Thyroid gland (tissue), 4 donors: Measurements from ENCODE around the gene BPIFB4. TPM values are rescaled to one million over a fixed set of nuclear protein-coding genes. Genes with fewer than 3 reads are reported as not detected.

ENCODE experiments used
- DNase-seq, 2 donors: peaks; one replicate each; pipeline ENCODE4 v3.0.0-alpha.2; 2019
- H3K27ac ChIP-seq, 3 donors: fragments of 200-600 bp; sonication (generic); 1 replicate in 2 of 3; 2 replicates in 1 of 3; pipeline ENCODE4 v1.5.1; 2016 to 2019; ENCODE audit warnings: mild to moderate bottlenecking in 1 of 3, moderate library complexity in 1 of 3
- H3K27me3 ChIP-seq: fragments of 200-600 bp; sonication (generic); one replicate; pipeline ENCODE4 v1.5.1; 2019
- H3K36me3 ChIP-seq, 2 donors: fragments of 200-600 bp; sonication (generic); one replicate each; pipeline ENCODE4 v1.5.1; 2016 to 2019
- H3K4me1 ChIP-seq, 2 donors: fragments of 200-600 bp; sonication (generic); one replicate each; pipeline ENCODE4 v1.5.1; 2017 to 2019
- H3K4me3 ChIP-seq, 3 donors: fragments of 200-600 bp; sonication (generic); replicated peaks in 1 of 3; 1 replicate in 2 of 3; 2 replicates in 1 of 3; pipeline ENCODE4 v1.5.1; 2016; ENCODE audit warnings: mild to moderate bottlenecking in 1 of 3
- H3K9me3 ChIP-seq: fragments of 200-600 bp; sonication (generic); one replicate; pipeline ENCODE4 v1.5.1; 2017
- POLR2A ChIP-seq, 2 donors: fragments of 450-650 bp; IDR thresholded peaks; one replicate each; pipeline ENCODE4 v1.6.1; 2017; ENCODE audit warnings: antibody characterized with exemption in 2 of 2, mild to moderate bottlenecking in 2 of 2, moderate library complexity in 1 of 2
- WGBS, 2 donors: methylation state at CpG; one replicate each; pipeline ENCODE4 v1.1.5; 2017; 5-methylcytosine and 5-hydroxymethylcytosine counted together
- intact Hi-C: fragments of 100-400 bp; cut with DNase I; formaldehyde crosslinking; loops from one replicate; pipeline ENCODE4 v1.15.1; 2023
- total RNA-seq, 4 donors: library from RNA; depleted of rRNA; stranded (reverse); fragments of >200 nt; gene quantifications; one replicate each; pipeline ENCODE4 v1.2.3, GENCODE V29; 2016
- TF ChIP-seq, protein P1 (sequence below), 6 experiments: fragments of 200-600 bp in 3 of 6; fragments of 450-650 bp in 3 of 6; sonication (generic) in 3 of 6; IDR thresholded peaks; one replicate each; pipeline ENCODE4 v1.5.1; 2016 to 2019; ENCODE audit warnings: antibody characterized with exemption in 6 of 6, mild to moderate bottlenecking in 2 of 6, inconsistent platforms in 1 of 6, moderate library complexity in 1 of 6

Gene BPIFB4
- total RNA-seq, 4 donors from 2014 or later: not detected

DNA sequence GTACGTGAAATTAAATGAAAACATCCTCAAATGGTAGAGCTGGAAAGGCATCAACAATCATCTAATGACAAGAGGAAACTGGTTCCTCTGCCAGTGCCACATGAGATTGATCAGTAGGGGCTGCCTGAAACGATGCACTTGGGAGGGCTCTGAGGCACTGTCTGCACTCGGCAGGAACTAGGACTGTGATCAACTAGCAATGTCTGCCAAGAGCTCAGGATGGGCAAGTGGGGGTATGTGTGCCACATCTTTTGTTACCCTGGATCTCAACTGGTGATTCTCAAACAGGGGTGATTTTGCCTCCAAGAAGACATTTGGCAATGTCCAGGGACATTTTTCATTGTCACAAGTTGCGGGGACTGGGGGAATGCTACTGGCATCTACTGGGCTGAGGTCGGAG, 46.1 kb upstream of the BPIFB4 start:
- intact Hi-C loops: no loop called here
- Histone ChIP-seq H3K36me3 (no peaks in the 10 kb centered on the region), H3K4me3 (no peak overlapping the region), H3K27ac (no peak overlapping the region), H3K4me1 (no peaks in the 10 kb centered on the region), H3K9me3 (no peaks in the 10 kb centered on the region), H3K27me3 (no peaks in the 10 kb centered on the region)
- DNase-seq: no peak
- WGBS, 2 donors: 61 to 71% methylated on average over 5 of the region's 5 CpGs
- TF ChIP-seq, protein P1, sequence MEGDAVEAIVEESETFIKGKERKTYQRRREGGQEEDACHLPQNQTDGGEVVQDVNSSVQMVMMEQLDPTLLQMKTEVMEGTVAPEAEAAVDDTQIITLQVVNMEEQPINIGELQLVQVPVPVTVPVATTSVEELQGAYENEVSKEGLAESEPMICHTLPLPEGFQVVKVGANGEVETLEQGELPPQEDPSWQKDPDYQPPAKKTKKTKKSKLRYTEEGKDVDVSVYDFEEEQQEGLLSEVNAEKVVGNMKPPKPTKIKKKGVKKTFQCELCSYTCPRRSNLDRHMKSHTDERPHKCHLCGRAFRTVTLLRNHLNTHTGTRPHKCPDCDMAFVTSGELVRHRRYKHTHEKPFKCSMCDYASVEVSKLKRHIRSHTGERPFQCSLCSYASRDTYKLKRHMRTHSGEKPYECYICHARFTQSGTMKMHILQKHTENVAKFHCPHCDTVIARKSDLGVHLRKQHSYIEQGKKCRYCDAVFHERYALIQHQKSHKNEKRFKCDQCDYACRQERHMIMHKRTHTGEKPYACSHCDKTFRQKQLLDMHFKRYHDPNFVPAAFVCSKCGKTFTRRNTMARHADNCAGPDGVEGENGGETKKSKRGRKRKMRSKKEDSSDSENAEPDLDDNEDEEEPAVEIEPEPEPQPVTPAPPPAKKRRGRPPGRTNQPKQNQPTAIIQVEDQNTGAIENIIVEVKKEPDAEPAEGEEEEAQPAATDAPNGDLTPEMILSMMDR (IDR thresholded peaks at IDR 0.05): no peak
- no peak for TF ChIP-seq POLR2A (IDR thresholded peaks at IDR 0.05)

GRCh38 chr20:33034115-33034514, 45.3 kb upstream of the BPIFB4 start:
- H3K9me3 ChIP-seq: no peaks in the 10 kb centered on the region
- intact Hi-C loops: no loop called here
- no peak for DNase-seq
- no peak overlapping the region for H3K4me3 ChIP-seq
- no peak overlapping the region for H3K27ac ChIP-seq
- H3K36me3 ChIP-seq: no peaks in the 10 kb centered on the region
- WGBS, 2 donors: 75 to 77% methylated on average over 5 of the region's 5 CpGs
- no peaks in the 10 kb centered on the region for H3K4me1 ChIP-seq
- no peaks in the 10 kb centered on the region for H3K27me3 ChIP-seq
- TF ChIP-seq, protein P1 (IDR thresholded peaks at IDR 0.05): no peak
- no peak for TF ChIP-seq POLR2A (IDR thresholded peaks at IDR 0.05)

GRCh38 chr20:33034901-33035492, 44.4 kb upstream of the BPIFB4 start:
- Histone ChIP-seq H3K27ac (no peak overlapping the region), H3K27me3 (no peaks in the 10 kb centered on the region), H3K9me3 (no peaks in the 10 kb centered on the region), H3K4me3 (no peak overlapping the region), H3K36me3 (no peaks in the 10 kb centered on the region), H3K4me1 (no peaks in the 10 kb centered on the region)
- 74 to 87% methylated on average over 6 of the region's 6 CpGs for WGBS, 2 donors
- intact Hi-C loops: no loop called here
- TF ChIP-seq, protein P1 (IDR thresholded peaks at IDR 0.05): no peak
- no peak for TF ChIP-seq POLR2A (IDR thresholded peaks at IDR 0.05)
- no peak for DNase-seq

DNA sequence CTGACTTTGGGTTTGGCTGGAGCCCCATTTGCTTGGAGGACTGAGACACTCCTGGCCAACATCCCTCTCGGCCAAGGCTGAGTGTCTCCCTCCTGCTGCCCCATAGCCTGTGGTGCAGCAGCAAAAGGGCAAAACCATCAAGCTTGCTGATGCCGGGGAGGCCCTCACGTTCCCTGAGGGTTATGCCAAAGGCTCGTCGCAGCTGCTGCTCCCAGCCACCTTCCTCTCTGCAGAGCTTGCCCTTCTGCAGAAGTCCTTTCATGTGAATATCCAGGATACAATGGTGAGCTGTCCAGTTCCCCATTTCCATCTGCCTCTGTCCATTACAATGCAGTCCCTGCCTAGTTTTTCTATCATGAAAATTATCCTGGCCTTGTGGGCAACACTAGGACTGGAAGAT, 42.0 kb upstream of the BPIFB4 start:
- TF ChIP-seq, protein P1 (IDR thresholded peaks at IDR 0.05): no peak
- TF ChIP-seq POLR2A (IDR thresholded peaks at IDR 0.05): no peak
- no peak overlapping the region for H3K27ac ChIP-seq
- no peak overlapping the region for H3K4me3 ChIP-seq
- H3K36me3 ChIP-seq: no peaks in the 10 kb centered on the region
- no peaks in the 10 kb centered on the region for H3K27me3 ChIP-seq
- DNase-seq: no peak
- 75% methylated on average over 5 of the region's 5 CpGs for WGBS, 2 donors
- H3K9me3 ChIP-seq: no peaks in the 10 kb centered on the region
- intact Hi-C loops: no loop called here
- no peaks in the 10 kb centered on the region for H3K4me1 ChIP-seq

- intact Hi-C loops: no loop called here
- no peak overlapping the region for H3K4me3 ChIP-seq
- 91 to 94% methylated on average over 4 of the region's 4 CpGs for WGBS, 2 donors
- no peak overlapping the region for H3K27ac ChIP-seq
- H3K4me1 ChIP-seq: no peaks in the 10 kb centered on the region
- no peaks in the 10 kb centered on the region for H3K27me3 ChIP-seq
- H3K36me3 ChIP-seq: no peaks in the 10 kb centered on the region
- DNase-seq: no peak
- H3K9me3 ChIP-seq: no peaks in the 10 kb centered on the region
- TF ChIP-seq, protein P1 (IDR thresholded peaks at IDR 0.05): no peak
- TF ChIP-seq POLR2A (IDR thresholded peaks at IDR 0.05): no peak
These were observed 41.2 kb upstream of the BPIFB4 start for GRCh38 chr20:33038243-33038642.
